Measurements from ENCODE around the gene DNHD1.

Gene DNHD1

GRCh38 chr11:6459099-6459450 lies 38.0 kb upstream of the DNHD1 start:
- H3K36me3 ChIP-seq (ENCODE audit: insufficient read depth), result no peaks in the 10 kb centered on the region
- no peaks in the 10 kb centered on the region for H4K20me1 ChIP-seq (ENCODE audit: insufficient read depth)
- no peak overlapping the region for H3K27ac ChIP-seq
- H3K79me2 ChIP-seq (ENCODE audit: insufficient read depth, low read depth), result no peaks in the 10 kb centered on the region
- H3K27me3 ChIP-seq (ENCODE audit: insufficient read depth, low read depth), result no peaks in the 10 kb centered on the region
- H3K4me2 ChIP-seq, result no peak overlapping the region
- no peak overlapping the region for H3K9ac ChIP-seq
- H3K4me1 ChIP-seq (ENCODE audit: low read depth, poor library complexity, severe bottlenecking), result no peaks in the 10 kb centered on the region
- no peak overlapping the region for H3K4me3 ChIP-seq (IDR thresholded peaks at IDR 0.05; ENCODE audit: insufficient read depth, low read depth, low read length)
- H2AFZ ChIP-seq (ENCODE audit: low read depth), result no peak overlapping the region
- TF ChIP-seq CTCF (conservative IDR thresholded peaks at IDR 0.05; ENCODE audit: low read depth, low read length), result no peak

DNA sequence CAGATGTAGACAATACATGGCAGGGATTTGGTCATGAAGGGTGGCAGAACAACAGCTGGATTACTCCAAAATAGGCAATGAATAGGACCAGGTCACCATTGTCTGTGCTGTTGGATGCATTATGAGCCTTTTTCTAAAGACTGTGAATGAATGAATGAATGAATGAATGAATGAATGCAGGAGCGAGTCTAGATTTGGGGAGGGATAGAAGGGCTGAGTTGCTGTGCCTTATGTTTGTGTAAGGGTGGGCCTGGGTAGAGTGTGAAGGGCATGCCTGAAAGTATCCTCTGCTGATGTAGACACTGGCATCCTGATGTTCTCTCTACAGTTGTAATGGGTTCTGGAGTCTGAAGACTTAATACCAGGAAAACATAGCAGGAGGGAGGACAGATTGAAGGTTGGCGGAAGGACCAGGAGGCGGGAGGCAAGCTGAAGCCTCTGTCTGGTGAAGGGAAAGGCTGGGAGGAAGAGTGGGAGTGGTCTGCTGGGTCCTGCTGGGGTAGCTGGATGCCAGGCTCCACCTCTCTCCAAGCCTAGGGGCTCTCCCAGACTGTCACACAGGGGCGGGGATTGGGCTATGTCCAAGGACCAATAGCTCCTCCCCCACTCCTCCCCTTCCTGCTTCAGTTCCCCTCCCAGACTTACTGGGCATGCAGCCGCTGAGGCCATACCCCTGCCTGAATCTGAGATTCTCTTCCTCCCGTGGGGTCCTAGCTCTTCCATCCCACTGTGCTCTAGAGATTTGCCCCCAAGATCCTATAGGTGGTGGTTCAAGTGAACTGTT lies 28.2 kb upstream of the DNHD1 start:
- no peak overlapping the region for H3K9ac ChIP-seq
- no peak for TF ChIP-seq CTCF (conservative IDR thresholded peaks at IDR 0.05; ENCODE audit: low read depth, low read length)
- no peaks in the 10 kb centered on the region for H4K20me1 ChIP-seq (ENCODE audit: insufficient read depth)
- H3K27ac ChIP-seq, result no peak overlapping the region
- no peaks in the 10 kb centered on the region for H3K27me3 ChIP-seq (ENCODE audit: insufficient read depth, low read depth)
- no peak overlapping the region for H3K4me2 ChIP-seq
- no peak overlapping the region for H3K4me3 ChIP-seq (IDR thresholded peaks at IDR 0.05; ENCODE audit: insufficient read depth, low read depth, low read length)
- H3K4me1 ChIP-seq (ENCODE audit: low read depth, poor library complexity, severe bottlenecking), result peaks cover 7% of the 10 kb centered on the region
- no peaks in the 10 kb centered on the region for H3K36me3 ChIP-seq (ENCODE audit: insufficient read depth)
- no peaks in the 10 kb centered on the region for H3K79me2 ChIP-seq (ENCODE audit: insufficient read depth, low read depth)
- no peak overlapping the region for H2AFZ ChIP-seq (ENCODE audit: low read depth)

DNA sequence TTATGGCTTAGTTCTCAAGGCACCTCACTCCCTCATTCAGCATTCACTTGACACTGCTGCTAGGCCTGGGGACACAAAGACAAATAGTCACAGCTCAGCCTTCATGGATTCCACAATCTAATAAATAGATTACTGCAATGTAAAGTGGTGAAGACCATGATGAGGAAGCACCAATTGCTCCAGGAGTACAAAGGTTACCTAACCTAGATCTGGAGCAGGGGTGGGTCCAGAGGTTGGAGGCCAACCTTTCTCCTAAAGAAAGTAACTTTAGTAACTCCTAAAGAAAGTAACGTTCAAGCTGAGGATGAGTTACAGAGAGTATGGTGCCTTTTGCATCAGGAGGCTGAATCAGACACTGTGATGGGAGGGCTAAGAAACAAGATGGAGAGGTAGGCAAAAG lies 27.5 kb upstream of the DNHD1 start:
- Histone ChIP-seq H3K27me3 (ENCODE audit: insufficient read depth, low read depth) (no peaks in the 10 kb centered on the region), H3K36me3 (ENCODE audit: insufficient read depth) (no peaks in the 10 kb centered on the region), H3K27ac (no peak overlapping the region), H3K4me1 (ENCODE audit: low read depth, poor library complexity, severe bottlenecking) (peaks cover 7% of the 10 kb centered on the region), H2AFZ (ENCODE audit: low read depth) (no peak overlapping the region), H3K4me3 (IDR thresholded peaks at IDR 0.05; ENCODE audit: insufficient read depth, low read depth, low read length) (no peak overlapping the region), H3K4me2 (no peak overlapping the region), H3K79me2 (ENCODE audit: insufficient read depth, low read depth) (no peaks in the 10 kb centered on the region), H4K20me1 (ENCODE audit: insufficient read depth) (no peaks in the 10 kb centered on the region), H3K9ac (no peak overlapping the region)
- no peak for TF ChIP-seq CTCF (conservative IDR thresholded peaks at IDR 0.05; ENCODE audit: low read depth, low read length)

DNA sequence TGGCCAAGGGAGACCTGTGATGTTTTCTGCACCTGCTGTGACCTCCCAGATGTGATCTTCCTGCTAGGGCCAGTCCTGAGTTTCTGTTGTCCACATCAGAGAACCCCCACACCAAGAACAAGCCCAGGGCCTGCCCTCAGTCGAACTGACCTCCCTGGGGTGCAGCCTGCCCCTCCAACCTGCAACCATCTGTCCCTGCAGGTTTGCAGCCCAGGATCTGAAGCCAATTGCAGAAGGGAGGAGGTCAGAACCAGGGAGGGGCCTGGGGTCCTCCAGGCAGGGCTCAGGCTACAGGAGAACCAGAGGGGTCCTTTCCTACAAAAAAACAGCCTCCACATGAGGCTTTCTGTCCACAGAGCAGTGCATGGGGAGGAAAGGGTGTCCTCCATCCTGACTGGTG lies 24.1 kb upstream of the DNHD1 start:
- no peaks in the 10 kb centered on the region for H4K20me1 ChIP-seq (ENCODE audit: insufficient read depth)
- no peak for TF ChIP-seq CTCF (conservative IDR thresholded peaks at IDR 0.05; ENCODE audit: low read depth, low read length)
- peak overlapping the region; percentile 89 for H3K4me2 ChIP-seq
- H3K27me3 ChIP-seq (ENCODE audit: insufficient read depth, low read depth), result no peaks in the 10 kb centered on the region
- peaks cover 7% of the 10 kb centered on the region for H3K4me1 ChIP-seq (ENCODE audit: low read depth, poor library complexity, severe bottlenecking)
- H3K27ac ChIP-seq, result no peak overlapping the region
- no peak overlapping the region for H2AFZ ChIP-seq (ENCODE audit: low read depth)
- no peaks in the 10 kb centered on the region for H3K79me2 ChIP-seq (ENCODE audit: insufficient read depth, low read depth)
- H3K4me3 ChIP-seq (IDR thresholded peaks at IDR 0.05; ENCODE audit: insufficient read depth, low read depth, low read length), result no peak overlapping the region
- no peaks in the 10 kb centered on the region for H3K36me3 ChIP-seq (ENCODE audit: insufficient read depth)
- no peak overlapping the region for H3K9ac ChIP-seq
